HuH-7.5 (cell line): Measurements from ENCODE around the gene PAN2.
"Not testable (repeated sequence)": the region's sequence is repeated elsewhere in the genome, so short reads cannot be mapped to it uniquely, and the experiment has no call there.

Experiments
- DNase-seq: peaks from one replicate; pipeline ENCODE4 v3.0.0; 2011; ENCODE audit warnings: low spot score

Gene PAN2

GRCh38 chr12:56333679-56334489 is at the start of gene PAN2:
Gene PAN2, minus strand, starts transcription at chr12:56334000. Its CDS starts 906 bp downstream, at chr12:56333094.
- DNase-seq, result peak; percentile 98

- DNase-seq, result no peak
These were observed 48.8 kb upstream of the PAN2 start for GRCh38 chr12:56382611-56383010.

GRCh38 chr12:56377989-56378316 is 44.2 kb upstream of the PAN2 start:
- DNase-seq, result no peak

- no peak for DNase-seq
These were observed 43.6 kb upstream of the PAN2 start for GRCh38 chr12:56377310-56377988.

GRCh38 chr12:56375598-56376434 is 42.0 kb upstream of the PAN2 start:
- DNase-seq, result no peak

GRCh38 chr12:56374726-56375597 is 41.2 kb upstream of the PAN2 start:
- no peak for DNase-seq

- DNase-seq, result no peak
These were observed 39.7 kb upstream of the PAN2 start for GRCh38 chr12:56373515-56373914.

GRCh38 chr12:56366948-56367347 is 33.1 kb upstream of the PAN2 start:
- no peak for DNase-seq

GRCh38 chr12:56362130-56363059 is 28.6 kb upstream of the PAN2 start, which contains the start of gene APOF:
Gene APOF, minus strand, starts transcription at chr12:56362857. Its CDS starts 112 bp downstream, at chr12:56362745.
- no peak for DNase-seq

- no peak for DNase-seq
These were observed 27.8 kb upstream of the PAN2 start for GRCh38 chr12:56361487-56362129.

- peak; percentile 90 for DNase-seq
These were observed 26.3 kb upstream of the PAN2 start, which contains the start of gene STAT2 for GRCh38 chr12:56359851-56360767. Gene STAT2, minus strand, starts transcription at chr12:56360107. Its CDS starts 3,536 bp downstream, at chr12:56356571.

- DNase-seq, result no peak
These were observed 25.2 kb upstream of the PAN2 start for GRCh38 chr12:56358836-56359532.

GRCh38 chr12:56351325-56351724 is 17.5 kb upstream of the PAN2 start:
- DNase-seq, result no peak

GRCh38 chr12:56350662-56351061 is 16.9 kb upstream of the PAN2 start:
- DNase-seq, result no peak

GRCh38 chr12:56348776-56349175 is 15.0 kb upstream of the PAN2 start:
- no peak for DNase-seq

- DNase-seq, result not testable (repeated sequence)
These were observed 13.5 kb upstream of the PAN2 start for GRCh38 chr12:56347255-56347654.

- DNase-seq, result no peak
These were observed 12.9 kb upstream of the PAN2 start for GRCh38 chr12:56346675-56347074.

- not testable (repeated sequence) for DNase-seq
These were observed 8.5 kb upstream of the PAN2 start for GRCh38 chr12:56342290-56342689.
